ENCODE data around the gene TIGAR.
A peak's percentile ranks its signal among the peaks of the same experiment; 100 is the strongest.

Gene TIGAR

DNA sequence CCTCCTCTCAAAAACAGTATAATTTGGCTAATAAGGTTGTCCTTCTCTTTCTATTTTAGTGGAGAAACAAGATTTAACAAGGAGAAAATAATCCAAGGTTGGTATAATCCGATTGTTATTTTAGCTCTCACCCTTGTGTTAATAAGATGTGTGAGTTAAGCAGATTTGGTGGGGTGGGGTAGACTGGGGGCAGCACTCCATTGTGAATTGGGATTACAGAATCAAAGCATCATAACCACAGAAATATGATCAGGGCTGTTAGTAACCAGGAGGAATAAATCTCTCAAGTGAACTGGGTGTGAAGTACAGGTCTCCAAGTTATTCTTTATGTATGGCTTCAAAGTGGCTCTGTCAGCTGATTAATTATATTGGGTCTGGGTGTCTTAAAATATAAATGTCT is 10.2 kb downstream of the TIGAR start:
- in situ Hi-C loops (cut with HindIII; ENCODE audit: low sequenced_read_pairs), result no loop called here
- no peak overlapping the region for H3K4me3 ChIP-seq (ENCODE audit: low read depth, low read length)
- TF ChIP-seq, protein P1, sequence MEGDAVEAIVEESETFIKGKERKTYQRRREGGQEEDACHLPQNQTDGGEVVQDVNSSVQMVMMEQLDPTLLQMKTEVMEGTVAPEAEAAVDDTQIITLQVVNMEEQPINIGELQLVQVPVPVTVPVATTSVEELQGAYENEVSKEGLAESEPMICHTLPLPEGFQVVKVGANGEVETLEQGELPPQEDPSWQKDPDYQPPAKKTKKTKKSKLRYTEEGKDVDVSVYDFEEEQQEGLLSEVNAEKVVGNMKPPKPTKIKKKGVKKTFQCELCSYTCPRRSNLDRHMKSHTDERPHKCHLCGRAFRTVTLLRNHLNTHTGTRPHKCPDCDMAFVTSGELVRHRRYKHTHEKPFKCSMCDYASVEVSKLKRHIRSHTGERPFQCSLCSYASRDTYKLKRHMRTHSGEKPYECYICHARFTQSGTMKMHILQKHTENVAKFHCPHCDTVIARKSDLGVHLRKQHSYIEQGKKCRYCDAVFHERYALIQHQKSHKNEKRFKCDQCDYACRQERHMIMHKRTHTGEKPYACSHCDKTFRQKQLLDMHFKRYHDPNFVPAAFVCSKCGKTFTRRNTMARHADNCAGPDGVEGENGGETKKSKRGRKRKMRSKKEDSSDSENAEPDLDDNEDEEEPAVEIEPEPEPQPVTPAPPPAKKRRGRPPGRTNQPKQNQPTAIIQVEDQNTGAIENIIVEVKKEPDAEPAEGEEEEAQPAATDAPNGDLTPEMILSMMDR (IDR thresholded peaks at IDR 0.05; ENCODE audit: low read depth, low read length), result no peak
- DNase-seq (ENCODE audit: low read depth, low spot score), result no peak

DNA sequence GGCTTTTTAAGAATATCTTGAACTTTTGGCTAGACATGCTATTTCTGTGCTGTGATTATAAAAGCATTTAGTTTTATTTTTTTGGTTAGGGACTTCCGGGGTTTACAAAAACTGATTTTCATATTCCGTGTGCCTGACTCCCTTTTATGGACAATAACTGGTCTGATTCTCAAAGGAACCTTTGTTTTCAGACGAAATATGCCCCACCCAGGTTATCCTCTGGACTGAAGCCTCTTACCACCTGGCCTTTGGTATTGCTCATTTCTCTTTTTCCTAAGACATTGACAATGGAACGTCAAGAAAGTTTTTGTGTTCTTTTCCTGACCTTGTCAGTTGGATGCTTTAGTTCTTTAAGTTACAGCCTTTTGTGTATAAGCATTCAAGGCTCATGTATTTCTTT is 10.8 kb downstream of the TIGAR start:
- in situ Hi-C loops (cut with HindIII; ENCODE audit: low sequenced_read_pairs), result no loop called here
- H3K4me3 ChIP-seq (ENCODE audit: low read depth, low read length), result no peak overlapping the region
- no peak for DNase-seq (ENCODE audit: low read depth, low spot score)
- TF ChIP-seq, protein P1 (IDR thresholded peaks at IDR 0.05; ENCODE audit: low read depth, low read length), result no peak

DNA sequence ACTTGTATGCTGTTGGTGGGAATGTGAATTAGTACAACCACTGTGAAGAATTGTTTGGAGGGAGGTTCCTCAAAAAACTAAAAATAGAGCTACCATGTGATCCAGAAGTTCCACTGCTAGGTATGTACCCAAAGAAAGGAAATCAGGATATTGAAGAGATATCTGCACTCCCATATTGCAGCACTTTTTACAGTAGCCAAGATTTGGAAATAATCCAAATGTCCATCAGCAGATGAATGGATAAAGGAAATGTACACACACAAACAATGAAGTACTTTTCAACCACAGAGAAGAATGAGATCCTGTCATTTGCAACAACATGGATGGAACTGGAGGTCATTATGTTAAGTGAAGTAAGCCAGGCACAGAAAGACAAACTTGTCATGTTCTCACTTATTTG is 25.9 kb downstream of the TIGAR start:
- DNase-seq (ENCODE audit: low read depth, low spot score), result no peak
- in situ Hi-C loops (cut with HindIII; ENCODE audit: low sequenced_read_pairs), result no loop called here

DNA sequence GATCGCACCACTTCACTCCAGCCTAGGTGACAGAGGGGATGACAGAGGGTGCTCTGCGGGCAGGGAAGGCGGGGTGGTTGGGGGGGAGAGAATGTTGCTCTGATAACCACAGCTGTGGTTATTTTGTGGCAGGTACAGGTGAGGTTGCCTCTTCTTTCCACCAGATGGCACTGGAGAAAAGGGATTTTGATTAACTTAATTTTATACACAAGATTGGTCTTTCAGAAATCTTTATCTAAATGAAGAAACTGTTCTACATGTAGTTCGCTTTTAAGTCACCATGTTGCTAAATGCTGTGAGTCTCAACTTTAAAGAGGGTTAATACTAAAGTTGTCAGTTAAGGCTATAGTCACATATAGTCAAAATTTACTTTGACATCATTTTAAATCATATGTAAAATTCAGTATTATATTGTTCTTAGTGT is 32.8 kb downstream of the TIGAR start:
- TF ChIP-seq, protein P1 (IDR thresholded peaks at IDR 0.05; ENCODE audit: low read depth, low read length), result peak; percentile 49
- DNase-seq (ENCODE audit: low read depth, low spot score), result peak; percentile 4
- H3K4me3 ChIP-seq (ENCODE audit: low read depth, low read length), result no peak overlapping the region
- in situ Hi-C loops (cut with HindIII; ENCODE audit: low sequenced_read_pairs), result no loop called here

More for the DNA sequence above, 25.9 kb downstream of the TIGAR start:
- H3K4me3 ChIP-seq (ENCODE audit: low read depth, low read length), result no peak overlapping the region
- TF ChIP-seq, protein P1 (IDR thresholded peaks at IDR 0.05; ENCODE audit: low read depth, low read length), result no peak

DNA sequence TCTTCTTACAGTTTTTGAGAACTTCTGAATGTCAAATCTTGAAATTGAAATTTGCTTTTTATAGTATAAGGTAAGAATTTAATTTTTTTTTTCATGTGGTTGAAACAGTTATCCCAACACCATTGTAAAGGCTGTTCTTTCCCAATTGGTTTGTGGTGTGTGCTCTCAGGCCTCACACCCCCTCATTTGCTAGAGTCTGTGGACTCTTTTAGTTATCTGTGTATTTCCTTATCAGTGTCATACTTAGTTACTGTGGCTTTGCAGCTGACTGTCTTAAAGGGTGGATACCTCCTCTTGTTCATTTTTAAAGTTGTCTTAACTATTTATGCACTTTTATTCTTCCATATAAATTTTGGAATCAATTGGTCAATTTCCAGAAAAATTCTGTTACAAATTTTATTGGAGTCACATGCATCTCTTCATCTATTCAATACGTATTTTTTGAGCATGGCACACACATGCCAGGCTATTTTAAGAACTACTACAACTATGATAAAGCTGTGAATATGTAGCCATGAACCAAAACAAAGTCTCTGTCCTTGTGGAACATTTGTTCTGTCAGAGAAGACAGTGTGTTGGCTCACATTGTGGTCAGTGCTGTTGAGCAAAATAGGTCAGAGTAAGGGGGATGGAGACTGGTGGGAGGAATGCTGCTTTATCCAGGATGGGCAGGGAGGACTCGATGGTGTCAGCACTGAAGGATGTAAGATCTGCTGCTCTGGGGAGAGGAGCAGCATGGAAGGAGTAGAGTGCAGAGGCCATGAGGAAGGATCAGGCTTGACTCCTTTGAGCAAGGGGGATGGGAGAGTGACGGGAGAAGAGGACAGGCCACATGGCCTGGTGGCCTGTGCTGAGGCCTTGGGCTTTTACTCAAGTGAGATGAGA is 34.4 kb downstream of the TIGAR start:
- TF ChIP-seq, protein P1 (IDR thresholded peaks at IDR 0.05; ENCODE audit: low read depth, low read length), result no peak
- in situ Hi-C loops (cut with HindIII; ENCODE audit: low sequenced_read_pairs), result no loop called here
- DNase-seq (ENCODE audit: low read depth, low spot score), result no peak
- no peak overlapping the region for H3K4me3 ChIP-seq (ENCODE audit: low read depth, low read length)

DNA sequence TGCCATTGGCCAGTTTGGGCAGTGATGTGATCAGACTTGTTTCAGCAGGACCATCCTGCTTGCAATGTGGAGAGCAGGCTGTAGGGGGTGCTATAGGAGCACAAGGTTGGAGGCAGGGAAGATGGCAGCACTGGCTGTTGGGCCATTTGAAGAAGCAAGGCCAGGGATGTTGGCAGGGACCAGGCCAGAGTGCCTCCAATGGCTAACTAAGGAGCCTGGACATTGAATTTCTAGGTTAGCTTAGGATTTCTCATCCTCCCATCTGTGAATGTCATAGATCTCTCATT is 35.0 kb downstream of the TIGAR start:
- TF ChIP-seq, protein P1 (IDR thresholded peaks at IDR 0.05; ENCODE audit: low read depth, low read length), result peak; percentile 63
- no peak overlapping the region for H3K4me3 ChIP-seq (ENCODE audit: low read depth, low read length)
- in situ Hi-C loops (cut with HindIII; ENCODE audit: low sequenced_read_pairs), result no loop called here
- DNase-seq (ENCODE audit: low read depth, low spot score), result peak; percentile 15

Measured in astrocyte of the spinal cord (primary cell).